GM18520 (cell line): ENCODE measurements around the gene RRAS.

ENCODE experiments used
- ATAC-seq: cut with Tn5 transposase; IDR thresholded peaks from one replicate; pipeline ENCODE4 v1.9.1; 2021; ENCODE audit not compliant: unreplicated experiment

RRAS gene

DNA sequence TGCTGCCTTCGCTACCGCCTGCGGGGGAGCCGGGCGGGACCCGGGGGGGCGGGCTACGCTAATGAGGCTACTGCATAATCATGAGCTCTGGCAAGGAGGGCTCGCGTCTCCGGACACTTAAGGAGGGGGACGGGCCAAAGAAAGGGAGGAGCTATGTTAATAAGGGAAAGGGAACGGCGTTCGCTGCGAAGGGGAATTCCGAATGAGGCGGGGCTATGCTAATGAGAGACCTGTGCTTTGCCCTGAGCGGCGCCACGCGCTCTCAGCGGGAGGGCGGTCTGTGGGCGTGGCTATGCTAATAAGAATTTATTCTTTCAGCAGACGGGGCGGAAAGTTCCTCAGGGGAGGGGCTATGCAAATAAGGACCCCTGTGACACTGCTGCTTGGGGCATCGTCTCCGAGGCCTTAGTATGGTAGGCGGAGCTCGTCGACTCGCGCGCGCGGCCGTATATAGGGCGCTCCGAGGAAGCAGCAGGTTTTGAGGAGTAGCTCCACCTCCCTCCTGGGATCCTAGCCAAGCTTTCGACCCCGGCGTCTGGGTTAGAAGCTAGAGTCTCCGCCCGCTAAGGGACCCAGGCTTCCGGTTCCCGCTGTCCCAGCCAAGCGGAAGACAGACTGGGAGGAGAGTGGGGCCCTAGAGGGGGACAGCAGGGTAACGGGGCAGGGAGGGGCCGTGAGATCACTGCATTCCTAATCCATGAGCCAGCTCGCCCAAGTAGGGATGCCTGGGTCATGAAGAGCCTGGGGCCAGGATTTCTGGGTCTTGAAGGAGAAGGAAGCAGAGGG is at the start of gene RRAS:
Gene RRAS (minus strand): TSS at position 31 of the 786 bp plus-strand sequence. CDS start 45 bp downstream, outside the sequence.
- peak; percentile 45 for ATAC-seq

DNA sequence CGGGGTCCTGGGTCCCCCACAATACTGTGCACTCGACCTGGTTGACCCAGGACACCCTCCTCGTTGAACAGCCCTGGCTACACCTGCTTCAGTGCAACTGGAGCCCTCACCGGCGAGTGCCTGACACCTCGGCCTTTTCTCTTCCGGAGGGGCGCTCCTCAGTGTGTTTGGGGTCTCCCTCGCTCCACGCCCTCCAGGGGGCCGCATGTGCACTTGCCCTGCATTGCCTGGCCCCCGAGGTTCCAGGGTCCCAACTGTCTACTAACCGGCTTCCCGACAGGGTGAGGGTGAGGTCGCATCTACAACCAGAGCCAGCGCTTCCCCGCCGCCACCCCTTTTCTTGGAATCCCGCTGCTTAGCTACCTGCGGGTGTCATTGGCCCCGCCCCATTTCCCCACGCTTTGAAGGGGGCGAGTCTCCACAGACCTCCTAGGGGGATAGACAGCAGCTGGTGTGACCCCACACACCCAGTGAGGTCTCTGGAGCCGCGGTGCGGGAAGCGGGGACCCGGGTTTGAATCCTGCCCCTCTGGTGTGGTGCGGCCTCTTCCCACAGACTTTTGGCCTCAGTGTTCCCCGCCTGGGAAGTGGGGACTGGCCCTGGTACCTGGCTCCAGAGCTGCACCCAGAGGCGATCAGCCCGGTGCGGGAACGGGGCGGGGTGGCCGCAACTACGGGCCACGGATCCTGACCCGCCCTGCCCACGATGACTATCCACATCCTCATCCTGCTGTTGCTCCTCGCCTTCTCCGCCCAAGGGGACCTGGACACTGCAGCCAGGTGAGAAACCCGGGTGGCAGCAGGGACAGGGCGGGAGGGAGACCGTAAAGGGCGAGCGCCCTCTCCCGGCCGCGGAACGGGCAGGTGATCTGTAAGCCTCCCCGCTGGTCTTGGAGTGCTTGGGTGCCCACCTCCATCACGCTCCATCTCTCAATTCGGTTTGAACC is 49.5 kb upstream of the RRAS start, which contains the start of gene ADM5:
Gene ADM5 (plus strand): TSS at position 462 of the 946 bp plus-strand sequence. CDS start 244 bp downstream, at position 706.
- no peak for ATAC-seq

DNA sequence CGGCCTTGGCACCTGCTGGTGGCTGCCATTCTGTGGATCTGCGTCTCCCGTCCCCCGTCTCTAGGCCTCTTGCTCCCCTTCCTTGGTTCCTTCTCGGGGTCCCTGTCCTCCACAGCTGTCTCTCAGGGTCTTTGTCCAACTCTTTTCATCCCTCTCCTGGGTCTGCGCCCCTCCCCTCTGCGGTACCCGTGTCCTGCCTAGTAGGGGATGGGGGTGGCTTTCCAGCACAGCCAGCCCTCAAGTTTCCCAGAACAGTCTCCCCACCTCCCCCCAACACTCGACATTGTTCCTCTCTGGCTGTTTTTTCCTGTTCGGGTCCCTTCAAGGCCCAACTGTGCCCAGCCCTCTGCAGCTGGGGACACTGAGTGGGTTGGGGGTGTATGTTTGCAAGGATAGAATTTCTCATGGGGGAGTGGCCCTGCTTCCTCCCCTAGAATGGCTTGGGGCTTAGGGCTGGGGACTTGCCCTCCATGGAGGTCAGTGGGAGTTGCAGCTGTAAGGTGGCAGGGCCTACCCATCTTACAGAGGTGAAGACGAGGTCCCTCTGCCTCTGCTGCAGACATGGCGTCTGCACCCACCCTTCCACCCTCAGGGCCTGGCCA is 48.7 kb upstream of the RRAS start:
- ATAC-seq = no peak

DNA sequence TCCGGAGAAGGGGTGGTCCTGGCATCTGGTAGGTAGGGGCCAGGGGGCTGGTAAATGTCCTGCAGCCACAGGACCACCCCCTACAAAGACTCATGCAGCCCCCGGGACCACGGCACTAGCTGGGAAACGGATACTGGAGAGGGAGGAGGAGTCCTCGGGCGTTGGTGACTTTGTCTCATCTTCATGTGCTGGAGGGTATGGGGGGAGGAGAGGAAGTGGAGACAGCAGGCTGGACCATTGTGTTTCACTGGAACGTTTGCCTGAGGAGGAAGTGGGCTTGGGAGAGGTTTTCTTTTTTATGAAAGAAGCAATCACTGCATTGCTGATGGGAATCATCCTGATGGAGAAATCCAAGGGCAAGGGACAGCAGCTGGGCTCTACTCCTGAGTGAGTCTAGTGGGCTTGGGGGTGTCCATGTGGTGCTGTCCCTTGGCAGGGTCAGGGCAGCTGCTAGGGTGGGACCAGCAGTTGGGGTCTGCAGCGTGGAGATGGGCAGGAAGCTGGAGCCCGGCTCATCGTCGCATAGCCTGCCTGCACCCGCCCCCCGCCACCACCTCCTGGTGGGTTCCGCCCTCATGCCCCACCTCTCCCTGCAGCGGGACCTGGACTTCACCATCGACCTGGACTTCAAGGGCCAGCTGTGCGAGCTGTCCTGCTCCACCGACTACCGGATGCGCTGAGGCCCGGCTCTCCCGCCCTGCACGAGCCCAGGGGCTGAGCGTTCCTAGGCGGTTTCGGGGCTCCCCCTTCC is 47.8 kb upstream of the RRAS start:
- no peak for ATAC-seq

DNA sequence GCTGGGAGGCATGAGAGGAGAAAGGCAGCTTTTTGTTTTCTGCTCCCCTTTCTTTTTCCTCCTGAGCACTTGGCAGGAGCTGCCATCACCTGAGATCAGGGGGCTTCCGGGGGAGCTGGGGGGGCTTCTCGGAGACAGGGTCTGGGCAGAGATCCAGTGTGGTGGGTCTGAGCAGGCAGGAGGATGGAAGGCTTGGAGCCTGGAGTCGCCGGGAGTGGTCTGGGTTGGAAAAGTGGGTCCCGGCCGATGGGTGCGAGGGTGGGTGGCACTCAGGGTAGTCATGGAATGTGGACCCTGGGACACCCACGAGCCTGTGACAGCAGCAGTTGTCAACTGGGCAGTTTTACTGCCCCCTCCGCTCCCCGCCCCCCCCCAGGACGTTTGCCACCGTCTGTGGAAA is 47.2 kb upstream of the RRAS start:
- no peak for ATAC-seq

DNA sequence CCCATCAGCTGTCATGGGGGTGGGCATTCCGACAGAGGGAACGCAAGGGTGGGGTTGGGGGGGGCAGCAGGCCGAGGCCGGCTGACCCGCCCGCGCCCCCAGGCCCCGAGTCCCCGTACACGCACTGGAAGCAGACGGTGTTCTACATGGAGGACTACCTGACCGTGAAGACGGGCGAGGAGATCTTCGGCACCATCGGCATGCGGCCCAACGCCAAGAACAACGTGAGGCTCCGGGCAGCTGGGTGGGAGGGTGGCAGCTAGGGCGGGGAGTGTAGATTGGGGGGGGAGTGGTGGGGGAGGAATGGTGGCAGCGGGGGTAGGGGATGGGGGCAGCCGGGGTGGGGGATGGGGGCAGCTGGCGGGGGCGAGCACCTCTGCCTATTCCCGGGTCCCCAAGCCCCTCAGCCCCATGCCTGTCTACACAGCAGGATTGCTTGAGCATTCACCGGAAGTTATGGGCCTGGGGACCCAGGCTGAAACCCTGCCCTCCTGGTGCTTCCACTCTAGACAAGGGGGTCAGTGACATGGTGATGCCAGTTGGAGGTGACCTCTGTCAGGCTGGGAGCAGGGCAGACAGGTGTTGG is 46.7 kb upstream of the RRAS start:
- ATAC-seq = no peak

DNA sequence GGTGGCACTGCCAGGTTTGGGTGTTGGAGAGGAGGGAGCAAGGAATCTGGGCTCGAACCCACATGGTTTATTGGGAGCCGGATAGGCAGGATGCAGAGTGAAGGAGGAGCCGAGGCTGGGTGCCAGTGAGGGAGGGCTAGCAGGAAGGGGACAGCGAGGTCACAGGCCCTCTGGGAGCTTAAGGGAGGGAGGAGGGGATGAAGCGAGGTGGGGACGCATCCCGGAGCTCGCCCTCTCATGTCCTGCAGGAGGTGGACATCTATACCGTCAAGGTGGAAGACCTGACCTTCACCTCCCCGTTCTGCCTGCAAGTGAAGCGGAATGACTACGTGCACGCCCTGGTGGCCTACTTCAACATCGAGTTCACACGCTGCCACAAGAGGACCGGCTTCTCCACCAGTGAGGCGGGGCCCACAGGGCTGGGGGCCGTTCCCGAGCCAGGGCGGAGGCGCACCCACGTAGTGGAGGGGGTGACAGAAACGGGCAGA is 45.9 kb upstream of the RRAS start:
- ATAC-seq = no peak

DNA sequence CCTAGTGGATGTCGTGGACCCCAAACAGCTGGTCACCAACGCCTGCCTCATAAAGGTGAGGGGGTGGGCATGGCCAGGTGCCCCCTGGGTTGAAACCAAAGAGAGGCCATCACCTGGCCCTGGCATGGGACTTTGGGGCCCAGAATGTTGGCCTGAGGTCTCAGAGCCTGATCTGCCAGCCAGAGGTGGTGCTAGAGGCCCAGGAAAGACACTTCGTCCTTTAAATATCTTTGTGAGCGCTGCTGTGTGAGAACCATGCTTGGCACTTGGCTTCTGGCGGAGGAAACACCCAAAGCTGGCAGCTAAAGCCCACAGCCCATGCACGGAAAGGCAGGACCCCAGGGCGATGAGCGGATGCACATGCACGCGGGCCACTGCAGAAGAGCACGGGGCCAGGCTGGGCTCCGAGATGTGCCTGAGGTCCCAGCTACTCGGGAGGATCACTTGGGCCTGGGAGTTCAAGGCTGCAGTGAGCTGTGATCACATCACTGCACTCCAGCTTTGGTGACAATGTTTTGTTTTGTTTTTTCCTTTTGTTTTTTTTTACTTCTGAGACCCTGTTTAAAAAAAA is 45.1 kb upstream of the RRAS start:
- ATAC-seq = no peak

DNA sequence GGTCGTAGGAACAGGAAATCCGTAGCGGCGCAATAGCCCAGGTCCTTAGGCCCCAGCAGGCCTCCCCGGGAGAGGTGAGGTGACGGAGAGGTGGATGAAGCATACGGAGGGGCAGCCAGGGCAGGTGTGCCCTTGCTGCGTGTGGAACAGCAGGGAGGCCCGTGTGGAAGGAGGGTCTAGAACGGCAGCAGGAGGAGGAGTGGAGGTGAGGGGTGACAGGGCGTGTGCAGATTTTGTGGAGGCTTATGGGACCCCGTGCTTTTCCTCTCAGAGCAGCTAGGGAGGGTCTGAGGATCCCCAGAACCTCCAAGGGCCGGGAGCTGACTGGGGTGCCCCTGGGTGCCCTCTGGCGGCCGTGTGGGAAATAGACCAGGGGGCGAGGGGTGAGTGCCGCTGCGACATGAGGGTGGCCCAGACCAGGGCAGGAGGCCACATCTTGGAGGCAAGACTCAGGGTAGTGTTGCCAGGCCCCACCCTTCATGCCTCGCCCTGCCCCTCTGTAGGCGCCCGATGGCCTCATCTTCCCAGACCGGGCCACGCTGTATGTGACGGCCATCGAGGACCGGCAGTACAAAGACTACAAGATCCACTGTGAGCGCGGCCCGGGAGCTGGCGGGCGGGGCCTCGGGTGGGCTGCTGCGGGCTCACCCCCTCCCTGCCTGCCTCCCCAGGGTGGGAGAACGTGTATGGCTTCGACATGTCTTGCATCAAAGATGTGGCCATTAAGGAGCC is 44.5 kb upstream of the RRAS start:
- ATAC-seq = no peak

DNA sequence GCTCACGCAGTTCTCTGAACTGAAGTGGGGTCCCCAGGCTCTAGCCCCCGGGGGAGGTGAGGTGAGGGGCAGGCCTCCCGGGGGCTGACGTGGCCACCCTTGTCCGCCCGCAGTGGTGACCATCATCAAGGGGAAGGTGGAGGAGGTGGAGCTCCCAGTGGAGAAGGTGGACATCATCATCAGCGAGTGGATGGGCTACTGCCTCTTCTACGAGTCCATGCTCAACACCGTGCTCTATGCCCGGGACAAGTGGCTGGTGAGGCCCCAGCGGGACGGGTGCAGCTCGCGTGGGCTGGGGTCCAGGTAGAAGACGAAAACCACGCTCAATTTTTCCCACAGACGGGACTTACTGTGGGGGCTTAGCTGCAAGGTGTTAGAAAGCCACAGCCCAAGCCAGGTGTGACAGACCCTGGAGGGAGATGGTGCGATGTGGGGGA is 43.9 kb upstream of the RRAS start:
- ATAC-seq = no peak

DNA sequence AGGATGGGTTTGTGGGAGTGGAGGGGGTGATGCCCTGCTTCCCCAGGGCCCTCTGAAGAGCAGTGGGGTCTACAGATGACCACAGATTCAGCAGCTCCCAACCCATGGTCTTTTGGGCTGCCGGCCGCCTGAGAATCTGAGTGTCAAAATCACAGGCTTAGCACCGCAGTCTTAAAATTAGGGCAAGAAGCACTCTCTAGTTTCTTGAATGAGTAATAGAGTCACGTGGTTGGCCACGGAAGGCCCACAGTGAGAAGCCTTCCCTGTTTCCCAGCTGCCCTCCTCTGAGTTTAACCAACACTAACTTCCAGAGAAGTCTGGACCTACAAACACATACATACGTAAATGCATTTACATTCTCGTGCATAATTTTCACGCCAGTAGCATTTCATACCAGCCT is 42.3 kb upstream of the RRAS start:
- no peak for ATAC-seq

DNA sequence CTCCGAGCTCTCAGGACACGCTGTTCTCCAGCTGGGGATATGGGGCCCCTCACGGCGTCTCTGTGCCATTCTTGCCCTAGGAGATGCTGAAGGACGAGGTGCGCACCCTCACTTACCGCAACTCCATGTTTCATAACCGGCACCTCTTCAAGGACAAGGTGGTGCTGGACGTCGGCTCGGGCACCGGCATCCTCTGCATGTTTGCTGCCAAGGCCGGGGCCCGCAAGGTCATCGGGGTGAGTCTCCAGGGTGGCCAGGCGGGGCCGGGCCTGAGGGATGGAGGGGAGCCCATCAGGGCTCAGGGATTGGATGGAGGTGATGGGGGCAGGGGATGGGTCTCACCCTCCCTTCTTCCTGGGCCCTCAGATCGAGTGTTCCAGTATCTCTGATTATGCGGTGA is 41.9 kb upstream of the RRAS start:
- ATAC-seq = no peak

DNA sequence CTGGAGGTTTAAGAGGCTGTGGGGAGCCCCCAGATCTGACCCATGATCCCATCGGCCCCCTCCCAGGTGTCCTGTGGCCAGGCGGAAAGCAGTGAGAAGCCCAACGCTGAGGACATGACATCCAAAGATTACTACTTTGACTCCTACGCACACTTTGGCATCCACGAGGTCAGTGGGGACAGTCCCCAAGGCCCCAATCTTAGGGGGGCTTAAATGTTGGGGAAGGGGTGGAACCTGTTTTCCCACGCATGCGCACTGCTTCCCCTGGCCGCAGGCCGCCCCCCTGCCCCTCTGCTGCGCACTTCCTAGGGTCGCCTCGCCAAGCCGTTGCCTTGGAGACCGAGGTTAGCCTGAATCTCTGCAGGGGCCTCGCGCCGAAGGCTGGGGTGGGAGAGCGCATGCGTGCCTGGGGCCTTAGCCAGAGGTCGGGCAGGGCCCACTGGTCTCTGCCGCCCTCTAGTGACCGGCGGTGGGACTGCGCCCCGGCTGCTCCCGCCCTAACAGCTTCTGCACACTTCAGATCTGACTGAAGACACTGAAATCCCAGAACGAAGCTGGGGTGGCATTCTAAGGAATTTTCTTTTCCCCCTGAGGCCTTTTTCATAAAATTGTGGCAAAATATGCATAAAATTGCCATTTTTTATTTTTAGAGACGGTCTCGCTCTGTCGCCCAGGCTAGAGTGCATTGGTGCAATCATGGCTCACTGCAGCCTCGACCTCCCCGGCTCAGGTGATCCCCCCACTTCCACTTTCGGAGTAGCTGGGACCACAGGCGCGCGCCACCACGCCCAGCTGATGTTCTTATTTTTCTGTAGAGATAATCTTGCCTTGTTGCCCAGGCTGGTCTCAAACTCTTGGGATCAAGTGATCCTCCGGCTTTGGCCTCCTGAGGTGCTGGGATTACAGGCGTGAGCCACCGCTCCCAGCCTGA is 40.7 kb upstream of the RRAS start:
- no peak for ATAC-seq

DNA sequence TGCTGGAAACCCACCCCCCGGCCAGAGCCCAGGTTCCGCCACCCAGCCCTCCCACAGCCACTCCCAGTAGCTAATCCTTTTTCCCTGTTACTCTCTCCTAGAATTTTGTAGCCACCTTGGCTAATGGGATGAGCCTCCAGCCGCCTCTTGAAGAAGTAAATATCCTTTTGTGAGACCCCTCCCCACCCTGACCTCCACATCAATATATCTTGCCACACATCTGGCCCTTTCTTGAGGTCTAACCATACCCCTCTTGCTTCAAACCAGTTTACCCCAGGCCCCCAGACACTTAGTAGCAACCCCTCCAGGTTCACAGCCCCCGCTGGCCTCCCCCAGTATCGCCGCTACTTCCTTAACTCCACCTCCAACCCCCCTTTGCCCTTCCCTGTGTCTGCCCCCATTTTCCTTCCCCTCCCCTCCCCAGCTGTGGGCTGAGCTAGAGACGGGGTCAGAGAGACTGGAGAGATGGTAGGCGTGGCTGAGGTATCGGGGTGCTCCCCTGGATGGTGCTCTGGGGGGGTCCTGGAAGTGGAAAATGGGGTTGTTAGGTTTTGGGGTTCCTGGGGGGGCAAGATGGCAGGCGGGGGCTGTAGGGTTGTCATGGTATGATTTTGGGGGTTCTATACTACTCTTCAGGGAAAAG is 39.9 kb upstream of the RRAS start:
- ATAC-seq = no peak

DNA sequence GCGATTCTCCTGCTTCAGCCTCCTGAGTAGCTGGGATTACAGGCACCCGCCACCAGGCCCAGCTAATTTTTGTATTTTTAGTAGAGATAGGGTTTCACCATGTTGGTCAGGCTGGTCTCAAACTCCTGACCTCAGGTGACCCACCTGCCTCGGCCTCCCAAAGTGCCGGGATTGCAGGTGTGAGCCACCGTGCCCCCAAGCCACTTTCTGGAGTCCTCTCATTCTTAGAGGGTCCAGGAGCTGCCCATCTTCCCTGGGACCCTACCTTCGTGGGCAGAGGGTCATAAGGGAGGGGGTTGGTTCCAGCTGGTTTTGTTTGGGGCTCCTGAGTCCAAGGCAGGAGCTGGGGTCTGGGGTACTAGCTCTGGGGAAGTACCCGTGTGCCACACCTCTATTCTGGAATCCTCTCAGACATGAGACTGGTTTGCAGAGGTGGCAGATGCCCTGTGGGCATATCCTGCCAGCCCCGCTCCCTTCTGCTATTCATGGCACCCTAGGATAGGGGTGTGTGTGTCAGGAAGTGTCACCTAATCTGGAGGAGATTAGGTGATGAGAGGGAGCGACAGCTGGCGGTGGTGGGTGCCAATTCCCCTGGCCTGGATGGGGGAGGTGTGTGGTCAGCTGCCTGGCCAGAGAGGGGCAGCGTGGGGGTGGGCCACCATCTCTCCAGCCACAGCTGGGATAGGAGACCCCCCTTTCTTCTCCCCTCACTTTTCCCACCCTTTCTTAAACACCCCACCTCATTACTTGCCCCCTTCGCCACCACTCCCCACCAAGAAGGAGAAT is 39.2 kb upstream of the RRAS start:
- ATAC-seq = no peak

DNA sequence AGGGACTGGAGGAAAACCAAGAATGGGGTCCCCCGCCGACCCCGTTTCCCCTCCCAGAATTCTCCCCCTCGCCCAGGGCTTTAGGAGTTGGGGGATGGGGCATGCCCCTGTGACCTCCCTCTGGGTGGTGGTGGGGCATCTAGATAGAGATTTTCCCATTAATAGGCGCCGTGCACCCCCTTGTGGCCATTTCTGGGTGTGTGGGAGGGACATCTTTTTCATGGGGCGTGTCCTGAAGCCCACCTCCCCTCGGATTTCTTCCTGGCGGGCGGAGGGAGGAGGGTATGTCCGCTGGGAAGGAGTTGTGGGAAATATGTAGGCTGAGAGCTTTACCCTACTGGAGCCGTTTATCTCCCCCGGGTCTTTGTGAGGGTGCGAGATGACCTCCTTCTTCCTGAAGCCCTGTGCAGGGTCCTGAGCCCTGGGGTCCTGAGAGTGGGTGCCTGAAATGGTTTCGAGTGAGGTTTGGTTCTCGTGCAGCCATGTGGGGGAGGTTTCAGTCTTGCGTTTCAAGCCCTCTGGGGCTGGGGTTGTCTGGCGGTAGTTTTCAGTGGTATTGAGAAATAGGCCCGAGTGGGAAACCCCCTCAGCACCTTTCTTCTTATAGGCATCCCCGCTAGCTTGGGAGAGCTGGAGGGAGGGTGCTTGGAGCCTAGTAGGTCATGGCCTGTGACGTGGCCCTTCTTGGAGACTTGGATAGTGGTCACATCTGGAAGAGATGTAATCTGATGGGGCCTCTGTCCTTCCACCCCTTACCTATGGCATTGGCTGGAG is 38.1 kb upstream of the RRAS start:
- no peak for ATAC-seq
